ENCODE results near the gene ANKS1B. TPM values are rescaled to one million over a fixed set of nuclear protein-coding genes. Genes with fewer than 3 reads are reported as not detected.

ANKS1B gene
- total RNA-seq, 1 donor from 2014 or later: 8.2 TPM

GRCh38 chr12:99977550-99977949 lies 7.2 kb downstream of the ANKS1B start:
- no peak for DNase-seq (ENCODE audit: low spot score in 2 of 2)
- Histone ChIP-seq H3K36me3 (no peaks in the 10 kb centered on the region), H3K4me3 (no peak overlapping the region), H3K9me3 (no peaks in the 10 kb centered on the region), H3K4me1 (peaks cover 0 to 5% of the 10 kb centered on the region in 2 donors), H3K27ac (no peak overlapping the region), H3K27me3 (no peaks in the 10 kb centered on the region)
- no peak for TF ChIP-seq CTCF (IDR thresholded peaks at IDR 0.05)
- intact Hi-C loops (cut with DNase I): no loop called here

- TF ChIP-seq CTCF (IDR thresholded peaks at IDR 0.05): no peak
Observed at GRCh38 chr12:99976762-99977161, 8.0 kb downstream of the ANKS1B start.

GRCh38 chr12:99975321-99975720 lies 9.4 kb downstream of the ANKS1B start:
- H3K27me3 ChIP-seq: no peaks in the 10 kb centered on the region
- intact Hi-C loops (cut with DNase I): no loop called here
- no peaks in the 10 kb centered on the region for H3K9me3 ChIP-seq
- no peak overlapping the region for H3K27ac ChIP-seq
- H3K4me1 ChIP-seq: peaks cover 0 to 5% of the 10 kb centered on the region in 2 donors
- H3K4me3 ChIP-seq: no peak overlapping the region
- TF ChIP-seq CTCF (IDR thresholded peaks at IDR 0.05): no peak
- H3K36me3 ChIP-seq: no peaks in the 10 kb centered on the region
- DNase-seq (ENCODE audit: low spot score in 2 of 2): no peak

More at GRCh38 chr12:99976762-99977161, 8.0 kb downstream of the ANKS1B start:
- no peaks in the 10 kb centered on the region for H3K36me3 ChIP-seq
- no peaks in the 10 kb centered on the region for H3K27me3 ChIP-seq
- DNase-seq (ENCODE audit: low spot score in 2 of 2): no peak
- intact Hi-C loops (cut with DNase I): no loop called here
- peaks cover 0 to 5% of the 10 kb centered on the region in 2 donors for H3K4me1 ChIP-seq
- H3K9me3 ChIP-seq: no peaks in the 10 kb centered on the region
- no peak overlapping the region for H3K27ac ChIP-seq
- no peak overlapping the region for H3K4me3 ChIP-seq

- intact Hi-C loops (cut with DNase I): no loop called here
- DNase-seq (ENCODE audit: low spot score in 2 of 2): no peak
- H3K27me3 ChIP-seq: no peaks in the 10 kb centered on the region
- H3K9me3 ChIP-seq: no peaks in the 10 kb centered on the region
- H3K27ac ChIP-seq: no peak overlapping the region
- no peaks in the 10 kb centered on the region for H3K36me3 ChIP-seq
- H3K4me3 ChIP-seq: no peak overlapping the region
- H3K4me1 ChIP-seq: peaks cover 0 to 5% of the 10 kb centered on the region in 2 donors
- no peak for TF ChIP-seq CTCF (IDR thresholded peaks at IDR 0.05)
Observed at GRCh38 chr12:99974146-99974545, 10.6 kb downstream of the ANKS1B start.

- no peak for TF ChIP-seq CTCF (IDR thresholded peaks at IDR 0.05)
- Histone ChIP-seq H3K27ac (no peak overlapping the region), H3K4me1 (no peaks in the 10 kb centered on the region), H3K36me3 (no peaks in the 10 kb centered on the region), H3K27me3 (no peaks in the 10 kb centered on the region), H3K4me3 (no peak overlapping the region), H3K9me3 (no peaks in the 10 kb centered on the region)
- intact Hi-C loops (cut with DNase I): no loop called here
- no peak for DNase-seq (ENCODE audit: low spot score in 2 of 2)
Observed at GRCh38 chr12:99966429-99966828, 18.3 kb downstream of the ANKS1B start.

- intact Hi-C loops (cut with DNase I): no loop called here
- H3K4me3 ChIP-seq: no peak overlapping the region
- TF ChIP-seq CTCF (IDR thresholded peaks at IDR 0.05): no peak
- H3K4me1 ChIP-seq: peaks cover 0 to 8% of the 10 kb centered on the region in 2 donors
- H3K27me3 ChIP-seq: no peaks in the 10 kb centered on the region
- no peaks in the 10 kb centered on the region for H3K9me3 ChIP-seq
- H3K36me3 ChIP-seq: no peaks in the 10 kb centered on the region
- peak overlapping the region; percentile 22 to 46 for H3K27ac ChIP-seq
- no peak for DNase-seq (ENCODE audit: low spot score in 2 of 2)
Observed at GRCh38 chr12:99960311-99960710, 24.4 kb downstream of the ANKS1B start.
